Activated CD8-positive, alpha-beta T cell treated with anti-CD3 and anti-CD28 coated beads for 36 hours (primary cell): ENCODE data around the gene B3GALT4. TPM values are rescaled to one million over a fixed set of nuclear protein-coding genes. Genes with fewer than 3 reads are reported as not detected.
"Not testable (repeated sequence)": the region's sequence is repeated elsewhere in the genome, so short reads cannot be mapped to it uniquely, and the experiment has no call there.

ENCODE experiments used
- ATAC-seq: fragments of 200-7000 bp; cut with Tn5 transposase; one replicate; pipeline ENCODE4 v1.10.0; 2021; ENCODE audit warnings: mild to moderate bottlenecking, moderate library complexity
- CTCF ChIA-PET: fragments of 350-600 bp; sonication (Branson Sonifier 250); formaldehyde crosslinking; loops from one replicate; lab custom pipeline; 2021; ENCODE audit warnings: antibody characterized with exemption; lab: Charles Lee
- POLR2A ChIA-PET: fragments of 350-600 bp; sonication (Branson Sonifier 250); formaldehyde crosslinking; loops from one replicate; lab custom pipeline; 2021; ENCODE audit warnings: antibody characterized with exemption; lab: Charles Lee
- DNase-seq: peaks from one replicate; pipeline ENCODE4 v3.0.0-alpha.2; 2020
- H3K27ac Mint-ChIP-seq: one replicate; pipeline ENCODE4 v1.8.0; 2021; ENCODE audit warnings: mild to moderate bottlenecking, mixed read lengths
- H3K27me3 Mint-ChIP-seq: one replicate; pipeline ENCODE4 v1.8.0; 2021; ENCODE audit warnings: mixed read lengths
- H3K36me3 Mint-ChIP-seq: one replicate; pipeline ENCODE4 v1.8.0; 2021; ENCODE audit warnings: low read depth, mixed read lengths
- H3K4me1 Mint-ChIP-seq: one replicate; pipeline ENCODE4 v1.8.0; 2021; ENCODE audit warnings: low read depth, mixed read lengths
- H3K4me3 Mint-ChIP-seq: one replicate; pipeline ENCODE4 v1.8.0; 2021; ENCODE audit warnings: mild to moderate bottlenecking, moderate library complexity, mixed read lengths
- H3K9me3 Mint-ChIP-seq: one replicate; pipeline ENCODE4 v1.8.0; 2021; ENCODE audit warnings: mixed read lengths
- CTCF ChIP-seq: fragments of 200-600 bp; IDR thresholded peaks from one replicate; pipeline ENCODE4 v1.8.0; 2022; ENCODE audit warnings: antibody characterized with exemption, mild to moderate bottlenecking
- intact Hi-C: fragments of 100-400 bp; cut with micrococcal nuclease; formaldehyde crosslinking; loops from one replicate; pipeline ENCODE4 v1.10.0; 2022
- total RNA-seq, 2 experiments: library from RNA; stranded (reverse); gene quantifications; one replicate each; pipeline ENCODE4 v1.2.3, GENCODE V29; 2021

Gene B3GALT4
- total RNA-seq, 2 experiments from 2014 or later = 3.6 to 4.2 TPM

- no peaks in the 10 kb centered on the region for H3K27me3 Mint-ChIP-seq
- no peaks in the 10 kb centered on the region for H3K9me3 Mint-ChIP-seq
- H3K4me3 Mint-ChIP-seq = peak overlapping the region; percentile 16
- intact Hi-C loops = no loop called here
- peaks cover 31% of the 10 kb centered on the region for H3K36me3 Mint-ChIP-seq
- no peak for TF ChIP-seq CTCF
- peak overlapping the region; percentile 63 for H3K27ac Mint-ChIP-seq
- ATAC-seq (no peak), DNase-seq (no peak)
- ChIA-PET POLR2A (interaction anchor here (0.6 to 5.2 kb wide), 9 partner anchors 9 to 170 kb away, joined by 3 to 53 read pairs (median 5); partner anchors contain the start of genes RING1, RPS18 and VPS52), CTCF (interaction anchor here (3.9 to 4.7 kb wide), 2 partner anchors 54 to 126 kb away, joined by 51 to 75 read pairs; partner anchors contain the start of genes RXRB and SLC39A7)
- peaks cover 34% of the 10 kb centered on the region for H3K4me1 Mint-ChIP-seq
These were observed 25.4 kb upstream of the B3GALT4 start for GRCh38 chr6:33251395-33252012.

DNA sequence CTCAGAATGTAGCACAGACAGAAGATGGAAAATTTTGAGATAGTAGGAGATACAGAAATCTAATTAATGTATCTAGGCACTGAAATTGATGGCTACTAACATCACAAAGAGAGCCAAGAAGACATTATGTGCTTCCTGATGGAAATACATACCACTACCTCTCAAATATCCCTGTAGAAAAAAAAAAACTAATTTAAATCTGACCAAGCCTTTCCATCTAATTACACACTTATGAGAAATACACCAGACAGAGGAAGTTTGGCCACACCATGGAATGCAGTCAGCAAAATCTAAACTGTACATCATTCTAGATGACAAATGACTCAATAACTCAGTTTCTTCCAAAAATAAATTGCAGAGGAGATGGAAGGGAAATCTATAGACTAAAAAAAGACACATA, 24.2 kb upstream of the B3GALT4 start:
- H3K36me3 Mint-ChIP-seq = peaks cover 31% of the 10 kb centered on the region
- H3K4me1 Mint-ChIP-seq = peaks cover 34% of the 10 kb centered on the region
- ChIA-PET POLR2A (no interaction called here), CTCF (no interaction called here)
- TF ChIP-seq CTCF = no peak
- H3K27ac Mint-ChIP-seq = no peak overlapping the region
- ATAC-seq (no peak), DNase-seq (no peak)
- no peaks in the 10 kb centered on the region for H3K27me3 Mint-ChIP-seq
- H3K4me3 Mint-ChIP-seq = no peak overlapping the region
- intact Hi-C loops = no loop called here
- no peaks in the 10 kb centered on the region for H3K9me3 Mint-ChIP-seq

GRCh38 chr6:33254591-33254990, 22.3 kb upstream of the B3GALT4 start:
- Mint-ChIP-seq H3K4me1 (peaks cover 29% of the 10 kb centered on the region), H3K4me3 (no peak overlapping the region), H3K36me3 (peaks cover 35% of the 10 kb centered on the region), H3K9me3 (no peaks in the 10 kb centered on the region), H3K27me3 (no peaks in the 10 kb centered on the region), H3K27ac (no peak overlapping the region)
- intact Hi-C loops = no loop called here
- DNase-seq = no peak
- ATAC-seq = no peak
- POLR2A ChIA-PET = interaction anchor here (5.1 kb wide), 1 partner anchor 16 kb away, joined by 32 read pairs; the partner anchor contains the start of genes RPS18 and VPS52
- TF ChIP-seq CTCF = no peak
- CTCF ChIA-PET = no interaction called here

DNA sequence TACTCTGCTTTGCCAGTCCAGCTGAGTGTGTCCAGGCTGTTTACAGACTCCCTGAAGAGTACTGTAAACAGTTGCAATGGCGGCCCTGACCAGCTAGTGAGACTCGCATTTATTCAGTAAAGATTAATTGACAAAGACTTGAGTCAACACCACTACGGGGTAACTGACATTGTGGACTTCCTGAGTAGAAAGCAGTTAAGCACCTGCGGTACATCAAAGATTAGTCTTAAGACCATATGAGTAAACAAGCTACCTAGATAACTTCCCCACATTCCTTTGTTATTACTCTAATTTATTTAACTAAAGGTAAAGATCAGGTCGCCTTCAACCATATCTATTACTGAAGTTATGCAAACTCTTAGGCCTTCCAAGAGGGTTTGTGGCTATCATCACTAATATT, 17.9 kb upstream of the B3GALT4 start:
- DNase-seq (no peak), ATAC-seq (no peak)
- intact Hi-C loops = no loop called here
- no peak for TF ChIP-seq CTCF
- Mint-ChIP-seq H3K36me3 (peaks cover 30% of the 10 kb centered on the region), H3K4me1 (peaks cover 9% of the 10 kb centered on the region), H3K9me3 (no peaks in the 10 kb centered on the region), H3K27me3 (no peaks in the 10 kb centered on the region), H3K4me3 (no peak overlapping the region), H3K27ac (no peak overlapping the region)
- ChIA-PET CTCF (no interaction called here), POLR2A (interaction anchor here (1.7 to 5.1 kb wide), 2 partner anchors 10 to 12 kb away, joined by 7 to 32 read pairs; partner anchors contain the start of genes RPS18 and VPS52)

DNA sequence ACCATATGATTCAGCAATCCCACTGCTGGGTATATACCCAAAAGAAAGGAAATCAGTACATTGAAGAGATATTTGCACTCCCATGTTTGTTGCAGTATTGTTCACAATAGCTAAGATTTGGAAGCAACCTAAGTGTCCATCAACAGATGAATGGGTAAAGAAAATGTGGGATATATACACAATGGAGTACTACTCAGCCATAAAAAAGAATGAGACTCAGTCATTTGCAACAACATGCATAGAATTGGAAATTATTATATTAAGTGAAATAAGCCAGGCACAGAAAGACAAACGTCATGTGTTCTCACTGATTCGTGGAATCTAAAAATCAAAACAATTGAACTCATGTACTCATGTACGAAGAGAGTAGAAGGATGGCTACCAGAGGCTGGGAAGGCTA, 14.4 kb upstream of the B3GALT4 start:
- H3K27ac Mint-ChIP-seq, H3K27me3 Mint-ChIP-seq, intact Hi-C loops, H3K4me3 Mint-ChIP-seq, ATAC-seq, H3K9me3 Mint-ChIP-seq, DNase-seq: not testable (repeated sequence)
- peaks cover 11% of the 10 kb centered on the region for H3K4me1 Mint-ChIP-seq
- ChIA-PET CTCF (interaction anchor here (2.0 kb wide), 1 partner anchor 14 kb away, joined by 9 read pairs; no protein-coding TSS in a partner anchor), POLR2A (interaction anchor here (2.9 kb wide), 1 partner anchor 10 kb away, joined by 19 read pairs; the partner anchor contains the start of genes RPS18 and VPS52)
- H3K36me3 Mint-ChIP-seq = peaks cover 42% of the 10 kb centered on the region
